Activated CD4-positive, alpha-beta T cell treated with anti-CD3 and anti-CD28 coated beads, Interleukin-2, amount 10 ng/mL, durations not matched to agents 24 days and 14 days (primary cell): ENCODE results near the gene CKM. TPM values are rescaled to one million over a fixed set of nuclear protein-coding genes. Genes with fewer than 3 reads are reported as not detected.

Source experiments
- DNase-seq: peaks from one replicate; pipeline ENCODE4 v3.0.0; 2022
- H3K27ac Mint-ChIP-seq: one replicate; pipeline ENCODE4 v1.8.0; 2022; ENCODE audit warnings: mild to moderate bottlenecking, mixed read lengths
- H3K27me3 Mint-ChIP-seq: one replicate; pipeline ENCODE4 v1.8.0; 2022; ENCODE audit warnings: mixed read lengths
- H3K36me3 Mint-ChIP-seq: one replicate; pipeline ENCODE4 v1.8.0; 2022; ENCODE audit warnings: low read depth, mild to moderate bottlenecking, mixed read lengths
- H3K4me1 Mint-ChIP-seq: one replicate; pipeline ENCODE4 v1.8.0; 2021; ENCODE audit warnings: mixed read lengths
- H3K4me3 Mint-ChIP-seq: one replicate; pipeline ENCODE4 v1.8.0; 2022; ENCODE audit warnings: mild to moderate bottlenecking, moderate library complexity, mixed read lengths
- H3K9me3 Mint-ChIP-seq: one replicate; pipeline ENCODE4 v1.8.0; 2021; ENCODE audit warnings: mixed read lengths
- intact Hi-C: fragments of 100-400 bp; cut with micrococcal nuclease; formaldehyde crosslinking; loops from one replicate; pipeline ENCODE4 v1.15.1; 2023
- total RNA-seq: library from RNA; stranded (reverse); gene quantifications from 2 replicates; pipeline ENCODE4 v1.2.3, GENCODE V29; 2022

Gene CKM
- total RNA-seq, 1 donor from 2014 or later, result not detected

DNA sequence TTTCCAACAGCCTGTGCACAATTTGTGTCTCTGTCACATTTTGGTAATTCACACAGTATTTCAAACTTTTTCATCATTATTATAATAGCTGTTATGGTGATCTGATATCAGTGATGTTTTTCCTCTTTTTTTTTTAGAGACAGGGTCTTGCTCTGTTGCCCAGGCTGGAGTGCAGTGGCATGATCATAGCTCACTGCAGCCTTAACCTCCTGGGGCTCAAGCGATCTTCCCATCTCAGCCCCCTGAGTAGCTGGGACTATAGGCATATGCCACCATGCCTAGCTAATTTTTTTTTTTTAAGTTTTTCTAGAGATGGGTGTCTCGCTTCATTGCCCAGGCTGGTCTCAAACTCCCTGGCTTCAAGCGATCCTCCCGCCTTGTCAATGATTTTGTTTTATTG lies 65.8 kb downstream of the CKM start:
- peaks cover 19% of the 10 kb centered on the region for H3K4me1 Mint-ChIP-seq
- H3K4me3 Mint-ChIP-seq, result no peak overlapping the region
- peaks cover 1% of the 10 kb centered on the region for H3K36me3 Mint-ChIP-seq
- intact Hi-C loops, result no loop called here
- H3K9me3 Mint-ChIP-seq, result no peaks in the 10 kb centered on the region
- H3K27ac Mint-ChIP-seq, result no peak overlapping the region
- DNase-seq, result no peak
- H3K27me3 Mint-ChIP-seq, result no peaks in the 10 kb centered on the region

Other genes starting within 250 kb of the CKM start
- gene ZNF296, start 246.4 kb downstream of the CKM start, total RNA-seq, result 4.7 and 5.3 TPM in 2 replicates
- gene GEMIN7, start 243.6 kb downstream of the CKM start, total RNA-seq, result 51.5 and 54.3 TPM in 2 replicates
- 20.3 and 21.8 TPM in 2 replicates for gene PPP1R37, start 229.7 kb downstream of the CKM start, total RNA-seq
- 0.16 and 0.28 TPM in 2 replicates for gene NKPD1, start 161.9 kb downstream of the CKM start, total RNA-seq
- 24.7 and 28.5 TPM in 2 replicates for gene TRAPPC6A, start 144.6 kb downstream of the CKM start, total RNA-seq
- 10.1 and 12.2 TPM in 2 replicates for gene BLOC1S3, start 144.1 kb downstream of the CKM start, total RNA-seq
- gene EXOC3L2, start 77.5 kb downstream of the CKM start, total RNA-seq, result not detected in 2 replicates
- 26.1 and 29.0 TPM in 2 replicates for gene MARK4, start 71.6 kb downstream of the CKM start, total RNA-seq
- not detected in 2 replicates for gene KLC3, start 17.9 kb upstream of the CKM start, total RNA-seq
- gene ERCC2, start 47.7 kb upstream of the CKM start, total RNA-seq, result 30.9 and 33.6 TPM in 2 replicates
- 12.7 and 13.4 TPM in 2 replicates for gene PPP1R13L, start 82.2 kb upstream of the CKM start, total RNA-seq
- gene POLR1G, start 83.8 kb upstream of the CKM start, total RNA-seq, result 25.3 and 26.5 TPM in 2 replicates
- gene ERCC1, start 101.0 kb upstream of the CKM start, total RNA-seq, result 123 and 124 TPM in 2 replicates
- 11.3 TPM in 2 replicates for gene FOSB, start 145.1 kb upstream of the CKM start, total RNA-seq
- gene RTN2, start 174.2 kb upstream of the CKM start, total RNA-seq, result 2.6 and 2.8 TPM in 2 replicates
- 1.3 and 1.9 TPM in 2 replicates for gene PPM1N, start 175.6 kb upstream of the CKM start, total RNA-seq
- gene VASP, start 184.6 kb upstream of the CKM start, total RNA-seq, result 215 and 219 TPM in 2 replicates